Mesenteric fat pad (tissue), 1 donor: ENCODE measurements around the gene RASAL1. TPM values are rescaled to one million over a fixed set of nuclear protein-coding genes. Genes with fewer than 3 reads are reported as not detected.

Experiments used
- DNase-seq: peaks from one replicate; pipeline ENCODE4 v3.0.0-alpha.2; 2020; ENCODE audit warnings: low spot score
- total RNA-seq: library from RNA; stranded (reverse); fragmentation: NEBNext Ultra II Directional; extraction: Animal tissue kit (Norgen Biotek cat#: 25700); gene quantifications from one replicate; pipeline ENCODE4 v1.2.1, GENCODE V29; 2021
- donor health status: DM: yes; HTN: yes; CAD: no.

The RASAL1 gene
- total RNA-seq, 1 donor from 2014 or later: not detected

GRCh38 chr12:113099364-113099763 lies 36.2 kb downstream of the RASAL1 start:
- no peak for DNase-seq

- DNase-seq: no peak
These were observed 37.0 kb downstream of the RASAL1 start for GRCh38 chr12:113098441-113099028.

- DNase-seq: no peak
These were observed 37.7 kb downstream of the RASAL1 start for GRCh38 chr12:113097716-113098440.

- no peak for DNase-seq
These were observed 38.7 kb downstream of the RASAL1 start for GRCh38 chr12:113096675-113097461.

GRCh38 chr12:113095405-113095804 lies 40.2 kb downstream of the RASAL1 start:
- DNase-seq: no peak

GRCh38 chr12:113094738-113095137 lies 40.8 kb downstream of the RASAL1 start:
- DNase-seq: no peak

GRCh38 chr12:113093409-113094101 lies 42.0 kb downstream of the RASAL1 start:
- no peak for DNase-seq

GRCh38 chr12:113092607-113093408 lies 42.8 kb downstream of the RASAL1 start:
- DNase-seq: no peak

GRCh38 chr12:113091506-113091905 lies 44.1 kb downstream of the RASAL1 start:
- no peak for DNase-seq

- DNase-seq: no peak
These were observed 44.8 kb downstream of the RASAL1 start for GRCh38 chr12:113090740-113091139.

GRCh38 chr12:113089839-113090238 lies 45.7 kb downstream of the RASAL1 start:
- DNase-seq: no peak

GRCh38 chr12:113088971-113089756 lies 46.4 kb downstream of the RASAL1 start:
- no peak for DNase-seq

- DNase-seq: no peak
These were observed 47.5 kb downstream of the RASAL1 start for GRCh38 chr12:113088037-113088436.

GRCh38 chr12:113087193-113087592 lies 48.4 kb downstream of the RASAL1 start:
- DNase-seq: no peak

GRCh38 chr12:113086249-113087164 lies 49.1 kb downstream of the RASAL1 start:
- DNase-seq: no peak

GRCh38 chr12:113083863-113084435 lies 51.6 kb downstream of the RASAL1 start:
- no peak for DNase-seq

GRCh38 chr12:113082486-113083148 lies 52.9 kb downstream of the RASAL1 start:
- no peak for DNase-seq

- no peak for DNase-seq
These were observed 53.7 kb downstream of the RASAL1 start for GRCh38 chr12:113081873-113082272.
